H1 (cell line): ENCODE measurements around the gene PAX8. TPM values are rescaled to one million over a fixed set of nuclear protein-coding genes. Genes with fewer than 3 reads are reported as not detected.

Experiments
- ASH2L ChIP-seq: fragments of 200-600, 300-600 bp; sonication (generic); IDR thresholded peaks from one replicate; pipeline ENCODE4 v1.7.1; 2017; ENCODE audit warnings: low read length
- ATF2 ChIP-seq: IDR thresholded peaks from 2 replicates; pipeline ENCODE4 v1.6.1; 2012; ENCODE audit warnings: low read length, inconsistent platforms
- CTCF ChIP-seq, 3 experiments: IDR thresholded peaks; 1 replicate in 2 of 3; 2 replicates in 1 of 3; pipeline versions ENCODE4 v1.5.1 to v1.6.1; 2011; ENCODE audit warnings: low read length in 3 of 3, mild to moderate bottlenecking in 3 of 3, inconsistent platforms in 2 of 3, low read depth in 1 of 3, moderate library complexity in 1 of 3; ENCODE audit not compliant: insufficient read depth in 1 of 3; ENCODE audit errors: control extremely low read depth in 1 of 3
- JUND ChIP-seq: IDR thresholded peaks from 2 replicates; pipeline ENCODE4 v1.6.1; 2011; ENCODE audit warnings: mild to moderate bottlenecking, improper control_type of control experiment, low read length
- KDM1A ChIP-seq: fragments of 200-600, 300-600 bp; sonication (generic); IDR thresholded peaks from 2 replicates; pipeline ENCODE4 v1.7.1; 2016; ENCODE audit warnings: mild to moderate bottlenecking, low read length, borderline replicate concordance
- KDM4A ChIP-seq: IDR thresholded peaks from one replicate; pipeline ENCODE4 v1.7.1; 2012; ENCODE audit warnings: low read depth, mild to moderate bottlenecking, moderate library complexity, low read length, inconsistent platforms; ENCODE audit not compliant: severe bottlenecking
- PHF8 ChIP-seq: fragments of 200-600 bp; sonication (generic); conservative IDR thresholded peaks from 2 replicates; pipeline ENCODE4 v1.7.1; 2012; ENCODE audit warnings: low read depth, mild to moderate bottlenecking, inconsistent platforms, low read length, moderate library complexity
- RAD21 ChIP-seq, 2 experiments: IDR thresholded peaks in 1 of 2; conservative IDR thresholded peaks in 1 of 2; 2 replicates each; pipeline ENCODE4 v1.6.1; 2011; ENCODE audit warnings: low read depth in 2 of 2, low read length in 2 of 2, improper control_type of control experiment in 1 of 2, inconsistent platforms in 1 of 2, mild to moderate bottlenecking in 1 of 2, moderate library complexity in 1 of 2
- SRF ChIP-seq: IDR thresholded peaks from 2 replicates; pipeline ENCODE4 v1.6.1; 2011; ENCODE audit warnings: mild to moderate bottlenecking, low read depth, low read length, moderate library complexity
- TAF1 ChIP-seq: IDR thresholded peaks from 2 replicates; pipeline ENCODE4 v1.6.1; 2011; ENCODE audit warnings: mild to moderate bottlenecking, low read depth, low read length
- TCF12 ChIP-seq: IDR thresholded peaks from 2 replicates; pipeline ENCODE4 v1.6.1; 2011; ENCODE audit warnings: low read depth, mild to moderate bottlenecking, low read length
- polyA plus RNA-seq, 7 experiments: library from polyadenylated mRNA; depleted of rRNA in 3 of 7; stranded (reverse) in 5 of 7; unstranded in 2 of 7; fragments of >200 nt in 5 of 7; fragments of 200-250 nt in 2 of 7; gene quantifications; 1 replicate in 5 of 7; 2 replicates in 1 of 7; 4 replicates in 1 of 7; pipeline versions ENCODE4 v1.2.1 to v1.2.3, GENCODE V29; 2011 to 2013; ENCODE audit warnings: missing spikeins in 2 of 7, mixed read lengths in 2 of 7
- total RNA-seq: library from RNA; stranded (reverse); fragmentation: NEBNext Ultra II Directional; extraction: Animal tissue kit (Norgen Biotek cat#: 25700); gene quantifications from 2 replicates; pipeline ENCODE4 v1.2.1, GENCODE V29; 2021

PAX8 gene
- total and polyA plus RNA-seq, 2 of the 8 experiments (the other 6 are each of a cell fraction or from before 2014, with no cell fraction given) = 0.02 TPM; not detected in 1

- TF ChIP-seq RAD21 (IDR thresholded peaks at IDR 0.05 in 1 of 2, conservative IDR thresholded peaks at IDR 0.05 in 1 of 2; ENCODE audit: low read depth in 2 of 2, low read length in 2 of 2) (peak; percentile 57 to 71), PHF8 (peak; percentile 55; the same call in 1 of the 2 replicates), KDM1A (peak; percentile 13; the same call in 1 of the 2 replicates), SRF (no peak), ATF2 (no peak), CTCF (IDR thresholded peaks at IDR 0.05; ENCODE audit: control extremely low read depth in 1 of 3, insufficient read depth in 1 of 3, low read depth in 1 of 3, low read length in 3 of 3) (peak; percentile 86 to 96 (median 89)), KDM4A (peak; percentile 98), ASH2L (peak; percentile 87), JUND (no peak), TCF12 (no peak), TAF1 (no peak)
These were observed 79.7 kb downstream of the PAX8 start (continued) for GRCh38 chr2:113198790-113199612.
